Measurements from ENCODE around the gene CFAP58.

GRCh38 chr10:104314591-104315485 is 38.8 kb upstream of the CFAP58 start:
- TF ChIP-seq GATA2 (IDR thresholded peaks at IDR 0.05; ENCODE audit: low read depth, low read length) (no peak), GATA3 (IDR thresholded peaks at IDR 0.05; ENCODE audit: low read depth, low read length) (no peak)

All from SH-SY5Y (cell line).